Endothelial cell (in vitro differentiated cells): ENCODE data around the gene ADD3. TPM values are rescaled to one million over a fixed set of nuclear protein-coding genes. Genes with fewer than 3 reads are reported as not detected.

Experiments
- DNase-seq: peaks from one replicate; pipeline ENCODE4 v3.0.0; 2021; ENCODE audit warnings: low spot score
- H3K27ac Mint-ChIP-seq: one replicate; pipeline ENCODE4 v1.8.0; 2021; ENCODE audit warnings: mixed read lengths, inconsistent platforms; ENCODE audit not compliant: unreplicated experiment
- H3K27me3 Mint-ChIP-seq: one replicate; pipeline ENCODE4 v1.8.0; 2021; ENCODE audit warnings: mild to moderate bottlenecking, moderate library complexity, mixed read lengths, inconsistent platforms; ENCODE audit not compliant: unreplicated experiment
- H3K36me3 Mint-ChIP-seq: one replicate; pipeline ENCODE4 v1.8.0; 2021; ENCODE audit warnings: mild to moderate bottlenecking, low read depth, mixed read lengths, inconsistent platforms; ENCODE audit not compliant: unreplicated experiment
- H3K4me1 Mint-ChIP-seq: one replicate; pipeline ENCODE4 v1.8.0; 2021; ENCODE audit warnings: mild to moderate bottlenecking, mixed read lengths, inconsistent platforms; ENCODE audit not compliant: unreplicated experiment
- H3K4me3 Mint-ChIP-seq: one replicate; pipeline ENCODE4 v1.8.0; 2021; ENCODE audit warnings: mild to moderate bottlenecking, mixed read lengths, inconsistent platforms; ENCODE audit not compliant: unreplicated experiment
- H3K9me3 Mint-ChIP-seq: one replicate; pipeline ENCODE4 v1.8.0; 2021; ENCODE audit warnings: mixed read lengths, inconsistent platforms; ENCODE audit not compliant: unreplicated experiment
- total RNA-seq: library from RNA; stranded (reverse); fragmentation: NEBNext Ultra II Directional; extraction: Animal tissue kit (Norgen Biotek cat#: 25700); gene quantifications from one replicate; pipeline ENCODE4 v1.2.1, GENCODE V29; 2021; ENCODE audit not compliant: unreplicated experiment
- TF ChIP-seq, protein P1 (sequence below): fragments of 200-600 bp; sonication (generic); IDR thresholded peaks from one replicate; pipeline ENCODE4 v1.5.0; 2021; ENCODE audit warnings: antibody characterized with exemption; ENCODE audit not compliant: unreplicated experiment

The ADD3 gene
- total RNA-seq, 1 donor from 2014 or later, result 125 TPM

- H3K4me3 Mint-ChIP-seq, result peak overlapping the region; percentile 70
These were observed 66.5 kb downstream of the ADD3 start for GRCh38 chr10:110074298-110074697.

DNA sequence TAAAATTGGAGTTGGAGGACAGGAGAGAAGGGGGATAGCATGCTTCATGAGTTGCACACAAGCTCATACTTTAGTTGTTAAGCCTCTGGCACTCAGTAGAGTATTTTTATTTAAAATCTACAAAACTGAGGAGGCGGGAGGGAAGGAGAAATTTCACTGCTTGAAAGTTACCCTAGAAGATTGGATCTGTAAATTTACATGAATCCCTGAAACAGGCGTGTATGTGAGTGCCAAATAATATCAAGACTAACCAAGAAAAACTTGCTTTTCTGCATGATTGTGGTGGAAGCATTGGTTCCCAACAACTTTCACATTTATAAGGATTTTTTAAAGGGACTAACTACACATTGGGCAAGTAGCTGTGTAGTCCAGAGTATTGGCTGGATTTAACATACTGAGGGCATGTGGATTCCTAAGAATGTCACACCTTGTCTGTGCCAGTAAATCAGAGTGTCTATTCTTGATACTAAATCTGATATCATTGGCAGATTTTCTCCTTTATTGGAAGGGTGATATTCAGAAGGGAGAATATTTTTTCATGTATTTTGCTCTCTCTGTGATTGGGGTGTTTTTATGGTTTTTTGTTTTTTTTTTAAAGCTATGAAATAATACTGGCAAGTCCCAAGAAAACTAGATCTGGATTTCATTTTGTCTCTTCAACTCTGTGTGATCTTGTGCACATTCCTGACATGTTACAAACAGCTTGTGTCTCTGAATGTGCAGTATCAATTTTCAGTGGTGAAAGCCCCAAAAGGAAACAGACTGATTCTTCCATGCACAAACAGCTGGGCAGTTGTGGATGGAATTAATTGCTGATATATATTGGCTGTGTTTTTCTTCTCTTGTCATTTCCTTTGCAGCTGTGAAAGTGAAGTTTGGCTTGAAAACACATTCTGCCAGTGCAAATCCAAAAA lies 67.2 kb downstream of the ADD3 start:
- TF ChIP-seq, protein P1, sequence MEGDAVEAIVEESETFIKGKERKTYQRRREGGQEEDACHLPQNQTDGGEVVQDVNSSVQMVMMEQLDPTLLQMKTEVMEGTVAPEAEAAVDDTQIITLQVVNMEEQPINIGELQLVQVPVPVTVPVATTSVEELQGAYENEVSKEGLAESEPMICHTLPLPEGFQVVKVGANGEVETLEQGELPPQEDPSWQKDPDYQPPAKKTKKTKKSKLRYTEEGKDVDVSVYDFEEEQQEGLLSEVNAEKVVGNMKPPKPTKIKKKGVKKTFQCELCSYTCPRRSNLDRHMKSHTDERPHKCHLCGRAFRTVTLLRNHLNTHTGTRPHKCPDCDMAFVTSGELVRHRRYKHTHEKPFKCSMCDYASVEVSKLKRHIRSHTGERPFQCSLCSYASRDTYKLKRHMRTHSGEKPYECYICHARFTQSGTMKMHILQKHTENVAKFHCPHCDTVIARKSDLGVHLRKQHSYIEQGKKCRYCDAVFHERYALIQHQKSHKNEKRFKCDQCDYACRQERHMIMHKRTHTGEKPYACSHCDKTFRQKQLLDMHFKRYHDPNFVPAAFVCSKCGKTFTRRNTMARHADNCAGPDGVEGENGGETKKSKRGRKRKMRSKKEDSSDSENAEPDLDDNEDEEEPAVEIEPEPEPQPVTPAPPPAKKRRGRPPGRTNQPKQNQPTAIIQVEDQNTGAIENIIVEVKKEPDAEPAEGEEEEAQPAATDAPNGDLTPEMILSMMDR, result no peak
- peaks cover 1% of the 10 kb centered on the region for H3K27me3 Mint-ChIP-seq
- no peak for DNase-seq
- peaks cover 54% of the 10 kb centered on the region for H3K4me1 Mint-ChIP-seq
- no peaks in the 10 kb centered on the region for H3K36me3 Mint-ChIP-seq
- H3K4me3 Mint-ChIP-seq, result peak overlapping the region; percentile 70
- H3K27ac Mint-ChIP-seq, result peak overlapping the region; percentile 85
- H3K9me3 Mint-ChIP-seq, result no peaks in the 10 kb centered on the region

More at GRCh38 chr10:110074298-110074697, 66.5 kb downstream of the ADD3 start:
- no peak for DNase-seq
- peaks cover 59% of the 10 kb centered on the region for H3K4me1 Mint-ChIP-seq
- H3K27me3 Mint-ChIP-seq, result peaks cover 1% of the 10 kb centered on the region
- H3K27ac Mint-ChIP-seq, result peak overlapping the region; percentile 85
- no peaks in the 10 kb centered on the region for H3K9me3 Mint-ChIP-seq
- no peaks in the 10 kb centered on the region for H3K36me3 Mint-ChIP-seq
- TF ChIP-seq, protein P1, result no peak

GRCh38 chr10:110075686-110076085 lies 67.9 kb downstream of the ADD3 start:
- DNase-seq, result no peak
- H3K27me3 Mint-ChIP-seq, result peaks cover 1% of the 10 kb centered on the region
- no peaks in the 10 kb centered on the region for H3K9me3 Mint-ChIP-seq
- no peaks in the 10 kb centered on the region for H3K36me3 Mint-ChIP-seq
- peak overlapping the region; percentile 85 for H3K27ac Mint-ChIP-seq
- no peak overlapping the region for H3K4me3 Mint-ChIP-seq
- TF ChIP-seq, protein P1, result no peak
- H3K4me1 Mint-ChIP-seq, result peaks cover 54% of the 10 kb centered on the region

DNA sequence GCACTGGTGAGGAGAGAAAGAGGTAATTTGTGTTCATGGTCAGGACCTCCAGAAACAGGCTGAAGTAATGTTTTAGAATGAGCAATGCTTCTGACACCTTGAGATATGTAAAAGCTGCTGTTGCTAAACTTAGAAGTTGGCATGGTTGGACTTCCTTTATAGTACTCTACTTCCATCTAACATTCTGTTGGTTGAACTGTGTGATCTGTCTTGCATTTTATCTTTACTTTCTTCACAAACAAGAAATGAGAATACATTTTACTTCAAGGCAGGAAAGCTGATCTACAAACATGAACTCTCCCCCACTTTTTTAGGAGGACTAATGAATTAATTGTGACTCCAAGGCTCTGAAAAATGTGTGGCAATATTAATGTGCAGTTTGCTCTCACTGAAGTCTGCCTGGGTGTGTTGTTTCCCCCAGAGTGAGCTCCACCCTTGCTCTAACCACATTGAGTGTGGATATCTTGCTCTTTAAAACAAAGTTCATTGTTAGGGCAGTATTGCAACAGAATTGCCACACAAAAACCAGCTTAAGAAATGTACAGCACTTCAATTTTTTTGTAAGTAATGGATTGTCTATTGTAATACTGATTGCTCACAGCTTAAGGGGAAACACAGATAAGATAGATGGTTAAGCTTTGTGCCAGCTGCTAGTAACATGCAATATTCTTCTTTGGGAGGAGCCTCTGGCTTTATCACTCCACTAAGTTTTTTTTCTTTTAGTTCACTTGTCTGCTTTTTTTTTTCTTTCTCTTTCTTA lies 69.0 kb downstream of the ADD3 start:
- no peak for DNase-seq
- no peak overlapping the region for H3K4me3 Mint-ChIP-seq
- H3K36me3 Mint-ChIP-seq, result no peaks in the 10 kb centered on the region
- H3K9me3 Mint-ChIP-seq, result no peaks in the 10 kb centered on the region
- peaks cover 1% of the 10 kb centered on the region for H3K27me3 Mint-ChIP-seq
- TF ChIP-seq, protein P1, result no peak
- H3K27ac Mint-ChIP-seq, result peak overlapping the region; percentile 74
- peaks cover 61% of the 10 kb centered on the region for H3K4me1 Mint-ChIP-seq
